ENCODE measurements around the gene COL20A1. TPM values are rescaled to one million over a fixed set of nuclear protein-coding genes. Genes with fewer than 3 reads are reported as not detected.
A peak's percentile ranks its signal among the peaks of the same experiment; 100 is the strongest.

COL20A1 gene
- total RNA-seq, 1 experiment from 2014 or later: 2.3 TPM

DNA sequence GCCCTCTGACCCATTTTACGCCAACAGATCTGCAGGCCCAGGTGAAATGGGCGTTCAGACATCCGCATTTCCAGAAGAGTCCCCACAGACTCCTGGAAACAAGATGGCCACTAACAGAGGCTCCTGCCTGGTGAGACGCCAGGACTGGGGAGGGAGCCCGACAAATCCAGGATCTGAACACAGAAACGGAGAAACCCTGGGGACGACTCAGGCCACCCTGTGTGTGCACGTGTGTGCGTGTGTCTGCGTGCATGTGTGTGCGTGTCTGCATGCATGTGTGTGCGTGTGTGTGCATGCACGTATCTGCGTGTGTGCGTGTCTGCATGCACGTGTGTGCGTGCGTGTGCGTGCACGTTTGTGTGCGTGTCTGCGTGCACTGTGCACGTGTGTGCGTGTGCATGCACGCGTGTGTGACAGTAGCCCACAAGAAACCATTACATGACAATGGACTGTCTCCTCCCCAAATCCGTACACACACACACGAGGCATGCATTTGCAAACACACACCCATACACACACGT is 43.3 kb downstream of the COL20A1 start:
- no peak overlapping the region for H3T11ph ChIP-seq (ENCODE audit: low read length)
- peaks cover 6 to 19% of the 10 kb centered on the region in 2 experiments for H3K9me3 Mint-ChIP-seq
- H2BK15ac ChIP-seq (ENCODE audit: low read depth, low read length): no peak overlapping the region
- H3K79me2 ChIP-seq (ENCODE audit: insufficient read depth, low read length): no peaks in the 10 kb centered on the region; the same call in 1 of the 2 replicates
- H2BK12ac ChIP-seq (ENCODE audit: insufficient read length, low read depth, low read length): no peak overlapping the region
- TF ChIP-seq CTCF (conservative IDR thresholded peaks at IDR 0.05): no peak
- no peak overlapping the region for H4K8ac ChIP-seq (replicated peaks; ENCODE audit: insufficient read length, low read depth, low read length)
- H4K5ac ChIP-seq (ENCODE audit: insufficient read length, low read depth, low read length): no peak overlapping the region
- H3K4me3 Mint-ChIP-seq: no peak overlapping the region
- no peaks in the 10 kb centered on the region for H3K27me3 ChIP-seq (ENCODE audit: insufficient read depth, low read length)
- no peak for DNase-seq
- no CpG with 5 or more reads among the region's 29 CpGs for WGBS (ENCODE audit: extremely low coverage, insufficient read length, low lambda C conversion rate)
- H3K27ac Mint-ChIP-seq: no peak overlapping the region
- H3K36me3 Mint-ChIP-seq (ENCODE audit: insufficient read depth in 1 of 3, low read depth in 3 of 3): peaks cover 0 to 9% (median 8%) of the 10 kb centered on the region in 3 experiments; a peak in 5 of 7 replicates
- no peak overlapping the region for H3K27ac ChIP-seq (ENCODE audit: insufficient read length, low read depth, low read length)
- 0 out of 4 replicates have a peak, but pooled peaks cover 0 to 3% of the 10 kb centered on the region in 2 experiments for H3K4me1 Mint-ChIP-seq
- no peak overlapping the region for H2AFZ ChIP-seq (ENCODE audit: low read length)
- H3K18ac ChIP-seq (ENCODE audit: insufficient read length, low read depth, low read length): no peak overlapping the region
- H3K9me3 ChIP-seq (ENCODE audit: control insufficient read depth, low read depth, low read length): no peaks in the 10 kb centered on the region
- H2BK5ac ChIP-seq (ENCODE audit: insufficient read length, low read length): no peak overlapping the region
- H2BK120ac ChIP-seq (ENCODE audit: low read depth, low read length, poor library complexity, severe bottlenecking): no peak overlapping the region
- H3K9ac ChIP-seq (ENCODE audit: extremely low read depth, insufficient read length, low read length): no peak overlapping the region
- H3K56ac ChIP-seq (ENCODE audit: insufficient read length, low read depth, low read length): no peak overlapping the region
- no peak overlapping the region for H3K14ac ChIP-seq (ENCODE audit: insufficient read depth, low read length)
- no peak overlapping the region for H3K4ac ChIP-seq (ENCODE audit: low read depth, low read length)
- H3K4me2 ChIP-seq (ENCODE audit: insufficient read depth, insufficient read length, low read length): no peak overlapping the region
- no peaks in the 10 kb centered on the region for H3K23me2 ChIP-seq (ENCODE audit: insufficient read length, low read depth, low read length, poor library complexity, severe bottlenecking)
- H4K91ac ChIP-seq (ENCODE audit: insufficient read length, low read depth, low read length): no peak overlapping the region
- peaks cover 52% of the 10 kb centered on the region for H3K27me3 Mint-ChIP-seq (ENCODE audit: low read depth)
- no peak overlapping the region for H2BK20ac ChIP-seq (ENCODE audit: low read depth, low read length, poor library complexity, severe bottlenecking)
- H3K4me1 ChIP-seq (ENCODE audit: insufficient read depth, low read length): no peaks in the 10 kb centered on the region
- no peaks in the 10 kb centered on the region for H4K20me1 ChIP-seq (ENCODE audit: control insufficient read depth, insufficient read depth, insufficient read length)
- H3K23ac ChIP-seq (ENCODE audit: insufficient read length, low read depth, low read length): peak overlapping the region; percentile 98
- no peak overlapping the region for H2AK5ac ChIP-seq (ENCODE audit: insufficient read length, low read length)
- H3K79me1 ChIP-seq (ENCODE audit: insufficient read depth, low read depth, low read length, poor library complexity, severe bottlenecking): no peaks in the 10 kb centered on the region

Measured in H9 (cell line).